ENCODE data around the gene OR2B2. TPM values are rescaled to one million over a fixed set of nuclear protein-coding genes. Genes with fewer than 3 reads are reported as not detected.

The OR2B2 gene
- total RNA-seq, 1 donor = not detected

DNA sequence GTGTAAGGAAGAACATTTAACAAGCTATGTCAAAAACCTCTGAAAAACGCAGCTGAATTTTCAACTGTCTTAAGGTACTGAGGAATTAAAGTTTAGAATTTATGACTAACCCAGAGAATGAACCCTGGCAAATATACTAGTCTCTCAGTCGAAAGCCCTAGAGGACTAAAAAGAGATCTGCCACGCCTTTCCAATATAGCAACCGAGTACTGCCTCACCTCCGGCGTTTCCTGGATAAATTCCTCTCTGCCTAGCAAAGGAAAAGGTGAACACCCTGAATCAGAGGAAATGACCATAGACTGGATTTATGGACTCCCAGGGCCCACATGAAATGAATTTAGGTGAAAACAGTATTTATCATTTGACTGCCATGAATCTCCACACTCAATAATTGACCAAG is 12.0 kb upstream of the OR2B2 start:
- Histone ChIP-seq H4K20me1 (ENCODE audit: insufficient read depth, low read length) (no peaks in the 10 kb centered on the region), H3K27me3 (ENCODE audit: insufficient read depth, low read length) (no peaks in the 10 kb centered on the region), H3K79me2 (ENCODE audit: insufficient read depth, low read length) (no peaks in the 10 kb centered on the region), H3K27ac (ENCODE audit: low read depth, low read length) (no peak overlapping the region), H2AFZ (ENCODE audit: low read length) (no peak overlapping the region), H3K4me3 (ENCODE audit: insufficient read depth, low read length) (no peak overlapping the region), H3K9me3 (ENCODE audit: low read depth, low read length) (no peaks in the 10 kb centered on the region), H3K4me1 (ENCODE audit: insufficient read depth, low read length) (no peaks in the 10 kb centered on the region), H3K4me2 (ENCODE audit: insufficient read depth, low read length) (no peak overlapping the region), H3K36me3 (ENCODE audit: insufficient read depth, low read length) (no peaks in the 10 kb centered on the region)
- TF ChIP-seq, protein P1, sequence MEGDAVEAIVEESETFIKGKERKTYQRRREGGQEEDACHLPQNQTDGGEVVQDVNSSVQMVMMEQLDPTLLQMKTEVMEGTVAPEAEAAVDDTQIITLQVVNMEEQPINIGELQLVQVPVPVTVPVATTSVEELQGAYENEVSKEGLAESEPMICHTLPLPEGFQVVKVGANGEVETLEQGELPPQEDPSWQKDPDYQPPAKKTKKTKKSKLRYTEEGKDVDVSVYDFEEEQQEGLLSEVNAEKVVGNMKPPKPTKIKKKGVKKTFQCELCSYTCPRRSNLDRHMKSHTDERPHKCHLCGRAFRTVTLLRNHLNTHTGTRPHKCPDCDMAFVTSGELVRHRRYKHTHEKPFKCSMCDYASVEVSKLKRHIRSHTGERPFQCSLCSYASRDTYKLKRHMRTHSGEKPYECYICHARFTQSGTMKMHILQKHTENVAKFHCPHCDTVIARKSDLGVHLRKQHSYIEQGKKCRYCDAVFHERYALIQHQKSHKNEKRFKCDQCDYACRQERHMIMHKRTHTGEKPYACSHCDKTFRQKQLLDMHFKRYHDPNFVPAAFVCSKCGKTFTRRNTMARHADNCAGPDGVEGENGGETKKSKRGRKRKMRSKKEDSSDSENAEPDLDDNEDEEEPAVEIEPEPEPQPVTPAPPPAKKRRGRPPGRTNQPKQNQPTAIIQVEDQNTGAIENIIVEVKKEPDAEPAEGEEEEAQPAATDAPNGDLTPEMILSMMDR (IDR thresholded peaks at IDR 0.05; ENCODE audit: extremely low read depth, low read depth, low read length) = no peak
- DNase-seq (ENCODE audit: insufficient read length, low spot score, missing footprints) = no peak

DNA sequence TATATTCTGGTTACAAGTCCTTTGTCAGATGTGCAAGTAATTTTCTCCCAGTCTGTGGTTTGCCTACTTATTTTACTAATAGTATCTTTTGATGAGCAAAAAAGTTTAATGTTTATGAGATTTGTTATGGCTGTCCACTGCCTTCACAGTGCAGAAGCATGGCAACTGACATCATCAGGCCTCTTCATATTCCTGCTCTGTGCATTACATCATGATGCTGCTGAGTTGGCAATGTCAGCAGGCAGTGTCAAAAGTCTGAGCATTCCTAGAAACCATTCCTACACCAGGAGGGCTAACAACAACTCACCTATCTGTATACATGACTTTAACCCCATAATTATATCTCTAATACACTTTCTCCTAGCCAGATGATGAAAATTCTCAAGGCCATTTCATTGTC is 10.8 kb upstream of the OR2B2 start:
- H3K79me2 ChIP-seq (ENCODE audit: insufficient read depth, low read length) = no peaks in the 10 kb centered on the region
- DNase-seq (ENCODE audit: insufficient read length, low spot score, missing footprints) = no peak
- H2AFZ ChIP-seq (ENCODE audit: low read length) = no peak overlapping the region
- no peaks in the 10 kb centered on the region for H3K4me1 ChIP-seq (ENCODE audit: insufficient read depth, low read length)
- no peak overlapping the region for H3K27ac ChIP-seq (ENCODE audit: low read depth, low read length)
- no peaks in the 10 kb centered on the region for H4K20me1 ChIP-seq (ENCODE audit: insufficient read depth, low read length)
- H3K4me3 ChIP-seq (ENCODE audit: insufficient read depth, low read length) = no peak overlapping the region
- TF ChIP-seq, protein P1 (IDR thresholded peaks at IDR 0.05; ENCODE audit: extremely low read depth, low read depth, low read length) = no peak
- no peaks in the 10 kb centered on the region for H3K9me3 ChIP-seq (ENCODE audit: low read depth, low read length)
- H3K36me3 ChIP-seq (ENCODE audit: insufficient read depth, low read length) = no peaks in the 10 kb centered on the region
- no peak overlapping the region for H3K4me2 ChIP-seq (ENCODE audit: insufficient read depth, low read length)
- no peaks in the 10 kb centered on the region for H3K27me3 ChIP-seq (ENCODE audit: insufficient read depth, low read length)

DNA sequence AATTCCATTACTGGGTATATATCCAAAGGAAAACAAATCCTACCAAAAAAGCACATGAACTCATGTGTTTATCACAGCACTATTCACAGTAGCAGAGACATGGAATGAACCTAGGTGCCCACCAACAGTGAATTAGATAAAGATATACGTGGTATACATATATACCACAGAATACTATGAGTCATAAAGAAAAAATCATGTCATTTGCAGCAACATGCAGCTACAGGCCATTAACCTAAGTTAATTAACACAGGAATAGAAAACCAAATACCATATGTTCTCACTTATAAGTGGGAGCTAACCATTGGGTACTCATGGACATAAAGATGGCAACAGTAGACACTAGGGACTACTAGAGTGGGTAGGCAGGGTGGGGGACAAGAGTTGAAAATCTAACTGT is 4.2 kb downstream of the OR2B2 start:
- TF ChIP-seq, protein P1 (IDR thresholded peaks at IDR 0.05; ENCODE audit: extremely low read depth, low read depth, low read length) = no peak
- Histone ChIP-seq H4K20me1 (ENCODE audit: insufficient read depth, low read length) (no peaks in the 10 kb centered on the region), H3K27me3 (ENCODE audit: insufficient read depth, low read length) (no peaks in the 10 kb centered on the region), H3K4me2 (ENCODE audit: insufficient read depth, low read length) (no peak overlapping the region), H3K4me3 (ENCODE audit: insufficient read depth, low read length) (no peak overlapping the region), H3K27ac (ENCODE audit: low read depth, low read length) (no peak overlapping the region), H3K79me2 (ENCODE audit: insufficient read depth, low read length) (no peaks in the 10 kb centered on the region), H3K4me1 (ENCODE audit: insufficient read depth, low read length) (no peaks in the 10 kb centered on the region), H3K36me3 (ENCODE audit: insufficient read depth, low read length) (no peaks in the 10 kb centered on the region), H2AFZ (ENCODE audit: low read length) (no peak overlapping the region), H3K9me3 (ENCODE audit: low read depth, low read length) (no peaks in the 10 kb centered on the region)
- DNase-seq (ENCODE audit: insufficient read length, low spot score, missing footprints) = no peak

DNA sequence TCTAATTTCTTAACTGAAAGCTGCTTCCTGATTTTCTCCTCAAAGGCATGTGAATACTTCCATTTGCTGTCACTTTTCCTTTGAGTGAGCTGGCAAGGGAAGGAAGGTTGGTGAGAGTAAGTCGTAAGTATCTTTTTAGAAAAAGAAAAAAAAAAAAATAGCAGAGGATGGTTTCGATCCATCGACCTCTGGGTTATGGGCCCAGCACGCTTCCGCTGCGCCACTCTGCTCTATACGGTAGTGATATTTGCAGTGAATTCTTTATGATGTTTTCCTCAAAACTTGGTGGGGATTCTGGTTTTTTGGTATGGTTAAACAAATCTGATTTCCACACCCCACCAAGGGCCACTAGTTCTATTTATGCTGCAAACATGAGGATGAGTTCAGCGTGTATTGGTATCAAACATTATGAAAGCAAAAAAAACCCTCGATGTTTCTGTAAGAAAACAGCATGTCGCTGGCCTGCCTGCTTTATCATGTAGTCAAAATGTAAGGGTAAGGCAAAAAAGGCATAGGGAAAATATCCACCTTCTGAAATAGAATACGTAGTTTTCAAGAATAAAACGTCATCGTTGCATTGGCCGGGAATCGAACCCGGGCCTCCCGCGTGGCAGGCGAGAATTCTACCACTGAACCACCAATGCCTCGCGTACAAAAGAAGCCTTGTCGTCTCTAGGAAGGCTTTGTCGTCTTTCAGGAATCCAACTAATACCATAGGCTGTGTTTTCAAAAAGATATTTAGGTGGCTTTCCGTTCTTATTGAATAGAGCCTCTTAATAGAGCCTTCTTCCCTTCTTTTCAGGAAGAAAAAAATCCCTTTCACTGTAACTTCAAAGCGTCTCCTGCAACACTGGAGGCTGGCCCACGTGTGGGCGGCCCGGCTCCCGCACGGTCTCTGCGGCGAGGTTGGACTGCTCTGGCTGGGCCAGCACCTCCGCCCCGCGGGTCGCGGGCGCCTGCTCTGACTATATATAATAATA is 9.6 kb downstream of the OR2B2 start:
- Histone ChIP-seq H3K27me3 (ENCODE audit: insufficient read depth, low read length) (no peaks in the 10 kb centered on the region), H3K4me3 (ENCODE audit: insufficient read depth, low read length) (peak overlapping the region; percentile 71), H3K36me3 (ENCODE audit: insufficient read depth, low read length) (no peaks in the 10 kb centered on the region), H3K4me1 (ENCODE audit: insufficient read depth, low read length) (no peaks in the 10 kb centered on the region), H2AFZ (ENCODE audit: low read length) (peak overlapping the region; percentile 86), H3K4me2 (ENCODE audit: insufficient read depth, low read length) (peak overlapping the region; percentile 83), H3K27ac (ENCODE audit: low read depth, low read length) (peak overlapping the region; percentile 61), H3K9me3 (ENCODE audit: low read depth, low read length) (no peaks in the 10 kb centered on the region), H3K79me2 (ENCODE audit: insufficient read depth, low read length) (no peaks in the 10 kb centered on the region), H4K20me1 (ENCODE audit: insufficient read depth, low read length) (no peaks in the 10 kb centered on the region)
- TF ChIP-seq, protein P1 (IDR thresholded peaks at IDR 0.05; ENCODE audit: extremely low read depth, low read depth, low read length) = no peak
- DNase-seq (ENCODE audit: insufficient read length, low spot score, missing footprints) = peak; percentile 76

Data from osteoblast (primary cell).